CD14-positive monocyte (primary cell): ENCODE measurements around the gene HIF3A. TPM values are rescaled to one million over a fixed set of nuclear protein-coding genes. Genes with fewer than 3 reads are reported as not detected.
"Not testable (repeated sequence)": the region's sequence is repeated elsewhere in the genome, so short reads cannot be mapped to it uniquely, and the experiment has no call there.

Experiments used
- DNase-seq, 3 donors: peaks; one replicate each; pipeline ENCODE4 v3.0.0-alpha.2; 2011 to 2022
- H2AFZ ChIP-seq: 2 replicates; pipeline ENCODE4 v1.6.0; 2012; ENCODE audit warnings: mild to moderate bottlenecking, low read depth, low read length, inconsistent platforms; ENCODE audit not compliant: insufficient read depth, poor library complexity, severe bottlenecking
- H3K27ac ChIP-seq, 2 donors: 1 replicate in 1 of 2; 2 replicates in 1 of 2; pipeline ENCODE4 v1.5.1; 2012 to 2013; ENCODE audit warnings: low read length in 2 of 2, control low read depth in 1 of 2, inconsistent platforms in 1 of 2, low read depth in 1 of 2, mild to moderate bottlenecking in 1 of 2
- H3K27me3 ChIP-seq, 2 donors: one replicate each; pipeline versions ENCODE4 v1.6.0 to v1.6.1; 2011 to 2013; ENCODE audit warnings: low read length in 2 of 2; ENCODE audit not compliant: control insufficient read depth in 2 of 2, insufficient read depth in 2 of 2
- H3K36me3 ChIP-seq, 2 donors: replicated peaks in 1 of 2; 1 replicate in 1 of 2; 2 replicates in 1 of 2; pipeline versions ENCODE4 v1.5.1 to v1.6.1; 2012 to 2013; ENCODE audit warnings: low read length in 2 of 2, control low read depth in 1 of 2, inconsistent platforms in 1 of 2, mild to moderate bottlenecking in 1 of 2; ENCODE audit not compliant: insufficient read depth in 2 of 2, control insufficient read depth in 1 of 2
- H3K4me1 ChIP-seq, 2 donors: 1 replicate in 1 of 2; 2 replicates in 1 of 2; pipeline versions ENCODE4 v1.5.1 to v1.6.1; 2012 to 2013; ENCODE audit warnings: low read length in 2 of 2, control low read depth in 1 of 2, inconsistent platforms in 1 of 2, mild to moderate bottlenecking in 1 of 2, moderate library complexity in 1 of 2; ENCODE audit not compliant: insufficient read depth in 2 of 2, control insufficient read depth in 1 of 2
- H3K4me2 ChIP-seq: replicated peaks from 2 replicates; pipeline ENCODE3; 2012; ENCODE audit warnings: low read length, moderate library complexity, mild to moderate bottlenecking; ENCODE audit not compliant: poor library complexity, severe bottlenecking; ENCODE audit errors: extremely low read depth
- H3K4me3 ChIP-seq, 3 experiments: fragments of 200-600 bp in 1 of 3; sonication (generic) in 1 of 3; replicated peaks in 1 of 3; 1 replicate in 2 of 3; 2 replicates in 1 of 3; pipeline ENCODE4 v1.5.1; 2011 to 2013; ENCODE audit warnings: low read length in 3 of 3, mild to moderate bottlenecking in 3 of 3, control low read depth in 2 of 3, low read depth in 2 of 3, inconsistent platforms in 1 of 3, moderate library complexity in 1 of 3
- H3K79me2 ChIP-seq: 2 replicates; pipeline ENCODE4 v1.6.0; 2012; ENCODE audit warnings: mild to moderate bottlenecking, control low read depth, inconsistent platforms, low read length, moderate library complexity; ENCODE audit not compliant: insufficient read depth
- H3K9ac ChIP-seq: 2 replicates; pipeline ENCODE4 v1.6.0; 2017; ENCODE audit warnings: low read length, mild to moderate bottlenecking; ENCODE audit not compliant: insufficient read depth, poor library complexity, severe bottlenecking
- H3K9me3 ChIP-seq, 2 donors: replicated peaks in 1 of 2; 1 replicate in 1 of 2; 2 replicates in 1 of 2; pipeline versions ENCODE4 v1.5.1 to v1.6.1; 2012 to 2013; ENCODE audit warnings: low read length in 2 of 2, control low read depth in 1 of 2; ENCODE audit not compliant: control insufficient read depth in 1 of 2, insufficient read depth in 1 of 2
- H4K20me1 ChIP-seq: 2 replicates; pipeline ENCODE4 v1.6.0; 2012; ENCODE audit warnings: mild to moderate bottlenecking, low read length, control low read depth, moderate library complexity; ENCODE audit not compliant: insufficient read depth
- H3K27ac Mint-ChIP-seq, 7 donors: one replicate each; pipeline ENCODE4 v1.8.0; 2020; ENCODE audit warnings: mild to moderate bottlenecking in 7 of 7, mixed read lengths in 7 of 7, moderate library complexity in 6 of 7, inconsistent platforms in 2 of 7
- H3K27me3 Mint-ChIP-seq, 3 donors: one replicate each; pipeline ENCODE4 v1.8.0; 2021 to 2022; ENCODE audit warnings: low read depth in 3 of 3, mild to moderate bottlenecking in 3 of 3, mixed read lengths in 3 of 3, moderate library complexity in 3 of 3, inconsistent platforms in 1 of 3
- H3K36me3 Mint-ChIP-seq, 2 donors: one replicate each; pipeline ENCODE4 v1.8.0; 2020; ENCODE audit warnings: mixed read lengths in 2 of 2, inconsistent platforms in 1 of 2, mild to moderate bottlenecking in 1 of 2
- H3K4me1 Mint-ChIP-seq: one replicate; pipeline ENCODE4 v1.8.0; 2020; ENCODE audit warnings: mild to moderate bottlenecking, mixed read lengths
- H3K4me3 Mint-ChIP-seq, 2 donors: one replicate each; pipeline ENCODE4 v1.8.0; 2020; ENCODE audit warnings: mild to moderate bottlenecking in 2 of 2, mixed read lengths in 2 of 2, moderate library complexity in 1 of 2
- H3K9me3 Mint-ChIP-seq, 7 donors: one replicate each; pipeline ENCODE4 v1.8.0; 2020 to 2022; ENCODE audit warnings: mixed read lengths in 7 of 7, mild to moderate bottlenecking in 6 of 7, moderate library complexity in 6 of 7, inconsistent platforms in 2 of 7
- CTCF ChIP-seq: fragments of 200-600 bp; IDR thresholded peaks from one replicate; pipeline ENCODE4 v1.8.0; 2022; ENCODE audit warnings: antibody characterized with exemption, mild to moderate bottlenecking
- WGBS: methylation state at CpG from one replicate; pipeline ENCODE4 v1.1.5; 2013; ENCODE audit warnings: missing lambda C conversion rate; ENCODE audit not compliant: insufficient coverage; 5-methylcytosine and 5-hydroxymethylcytosine counted together
- intact Hi-C, 2 donors: fragments of 100-400 bp; cut with micrococcal nuclease; formaldehyde crosslinking; loops; one replicate each; pipeline versions ENCODE4 v1.15.0 to v1.15.1; 2023
- polyA plus RNA-seq, 3 donors: library from polyadenylated mRNA; depleted of rRNA in 1 of 3; unstranded in 2 of 3; stranded (reverse) in 1 of 3; fragments of 300-500 nt in 2 of 3; fragments of >200 nt in 1 of 3; fragmentation: Illumina TruSeq in 2 of 3; gene quantifications; 1 replicate in 2 of 3; 2 replicates in 1 of 3; pipeline ENCODE4 v1.2.3, GENCODE V29; 2012 to 2021

Gene HIF3A
- polyA plus RNA-seq, 3 donors = not detected

GRCh38 chr19:46309056-46309455, 12.2 kb downstream of the HIF3A start:
- H3K36me3 ChIP-seq = no peaks in the 10 kb centered on the region
- no peaks in the 10 kb centered on the region for H4K20me1 ChIP-seq
- no peak overlapping the region for H3K4me3 ChIP-seq
- H3K27ac ChIP-seq = no peak overlapping the region
- no peak overlapping the region for H3K9ac ChIP-seq
- Mint-ChIP-seq H3K27ac (no peak overlapping the region), H3K9me3 (peaks cover 8 to 32% (median 18%) of the 10 kb centered on the region in 7 donors), H3K36me3 (no peaks in the 10 kb centered on the region), H3K4me3 (no peak overlapping the region), H3K27me3 (peaks cover 0 to 7% (median 0%) of the 10 kb centered on the region in 3 donors), H3K4me1 (no peaks in the 10 kb centered on the region)
- H3K27me3 ChIP-seq = no peaks in the 10 kb centered on the region
- H3K9me3 ChIP-seq = peaks cover 6 to 13% of the 10 kb centered on the region in 2 donors
- DNase-seq = no peak
- intact Hi-C loops = no loop called here
- 88% methylated on average over 10 of the region's 10 CpGs for WGBS
- no peaks in the 10 kb centered on the region for H3K4me1 ChIP-seq
- TF ChIP-seq CTCF = no peak
- no peak overlapping the region for H2AFZ ChIP-seq
- no peaks in the 10 kb centered on the region for H3K79me2 ChIP-seq
- no peak overlapping the region for H3K4me2 ChIP-seq

GRCh38 chr19:46311444-46311843, 14.6 kb downstream of the HIF3A start:
- Histone ChIP-seq H3K9ac (no peak overlapping the region), H2AFZ (no peak overlapping the region), H3K4me3 (no peak overlapping the region), H3K27ac (no peak overlapping the region), H3K9me3 (peaks cover 4 to 5% of the 10 kb centered on the region in 2 donors), H4K20me1 (no peaks in the 10 kb centered on the region), H3K27me3 (no peaks in the 10 kb centered on the region), H3K4me2 (no peak overlapping the region), H3K79me2 (no peaks in the 10 kb centered on the region), H3K4me1 (no peaks in the 10 kb centered on the region), H3K36me3 (no peaks in the 10 kb centered on the region)
- Mint-ChIP-seq H3K4me3 (no peak overlapping the region), H3K4me1 (no peaks in the 10 kb centered on the region), H3K9me3 (peaks cover 0 to 13% (median 5%) of the 10 kb centered on the region in 7 donors), H3K36me3 (no peaks in the 10 kb centered on the region), H3K27me3 (peaks cover 0 to 7% (median 2%) of the 10 kb centered on the region in 3 donors), H3K27ac (no peak overlapping the region)
- TF ChIP-seq CTCF = no peak
- 95% methylated on average over 4 of the region's 5 CpGs for WGBS
- intact Hi-C loops = no loop called here
- DNase-seq = no peak

GRCh38 chr19:46313540-46314469, 17.0 kb downstream of the HIF3A start:
- DNase-seq, intact Hi-C loops, H3K9ac ChIP-seq, H3K27me3 Mint-ChIP-seq, H3K36me3 Mint-ChIP-seq, H3K4me1 Mint-ChIP-seq, H2AFZ ChIP-seq, H3K27ac ChIP-seq, H3K27ac Mint-ChIP-seq, H3K4me3 ChIP-seq, H3K9me3 Mint-ChIP-seq, H3K27me3 ChIP-seq, H3K36me3 ChIP-seq, H3K4me2 ChIP-seq, H3K4me3 Mint-ChIP-seq, H3K79me2 ChIP-seq, H3K4me1 ChIP-seq, H3K9me3 ChIP-seq, H4K20me1 ChIP-seq: not testable (repeated sequence)
- WGBS = 20% methylated on average over 1 of the region's 14 CpGs
